Adrenal gland (tissue), 5 donors: ENCODE measurements around the gene OR8A1.

Source experiments
- CTCF ChIP-seq, 6 experiments: fragments of 450-650 bp in 4 of 6; fragments of 200-600 bp in 2 of 6; sonication (generic) in 1 of 6; IDR thresholded peaks; 1 replicate in 5 of 6; 2 replicates in 1 of 6; pipeline versions ENCODE4 v1.5.1 to v1.8.0; 2016 to 2021; ENCODE audit warnings: antibody characterized with exemption in 6 of 6, mild to moderate bottlenecking in 2 of 6, moderate library complexity in 1 of 6
- POLR2A ChIP-seq, 2 donors: fragments of 450-650 bp; IDR thresholded peaks; one replicate each; pipeline ENCODE4 v1.6.1; 2017; ENCODE audit warnings: antibody characterized with exemption in 2 of 2, mild to moderate bottlenecking in 2 of 2, moderate library complexity in 1 of 2
- donor health status: DM: no; HTN: no; CAD: no.

GRCh38 chr11:124533626-124534025 is 36.2 kb upstream of the OR8A1 start:
- TF ChIP-seq CTCF (IDR thresholded peaks at IDR 0.05) (no peak), POLR2A (IDR thresholded peaks at IDR 0.05) (no peak)
